Inferior parietal cortex (tissue), 1 donor: ENCODE data around the gene TIMELESS.
A peak's percentile ranks its signal among the peaks of the same experiment; 100 is the strongest.
"Not testable (repeated sequence)": the region's sequence is repeated elsewhere in the genome, so short reads cannot be mapped to it uniquely, and the experiment has no call there.

Experiments used
- DNase-seq: peaks from one replicate; pipeline ENCODE4 v3.0.0-alpha.2; 2016; ENCODE audit errors: extremely low spot score

The TIMELESS gene

GRCh38 chr12:56462565-56462964 is 13.3 kb upstream of the TIMELESS start:
- DNase-seq = no peak

DNA sequence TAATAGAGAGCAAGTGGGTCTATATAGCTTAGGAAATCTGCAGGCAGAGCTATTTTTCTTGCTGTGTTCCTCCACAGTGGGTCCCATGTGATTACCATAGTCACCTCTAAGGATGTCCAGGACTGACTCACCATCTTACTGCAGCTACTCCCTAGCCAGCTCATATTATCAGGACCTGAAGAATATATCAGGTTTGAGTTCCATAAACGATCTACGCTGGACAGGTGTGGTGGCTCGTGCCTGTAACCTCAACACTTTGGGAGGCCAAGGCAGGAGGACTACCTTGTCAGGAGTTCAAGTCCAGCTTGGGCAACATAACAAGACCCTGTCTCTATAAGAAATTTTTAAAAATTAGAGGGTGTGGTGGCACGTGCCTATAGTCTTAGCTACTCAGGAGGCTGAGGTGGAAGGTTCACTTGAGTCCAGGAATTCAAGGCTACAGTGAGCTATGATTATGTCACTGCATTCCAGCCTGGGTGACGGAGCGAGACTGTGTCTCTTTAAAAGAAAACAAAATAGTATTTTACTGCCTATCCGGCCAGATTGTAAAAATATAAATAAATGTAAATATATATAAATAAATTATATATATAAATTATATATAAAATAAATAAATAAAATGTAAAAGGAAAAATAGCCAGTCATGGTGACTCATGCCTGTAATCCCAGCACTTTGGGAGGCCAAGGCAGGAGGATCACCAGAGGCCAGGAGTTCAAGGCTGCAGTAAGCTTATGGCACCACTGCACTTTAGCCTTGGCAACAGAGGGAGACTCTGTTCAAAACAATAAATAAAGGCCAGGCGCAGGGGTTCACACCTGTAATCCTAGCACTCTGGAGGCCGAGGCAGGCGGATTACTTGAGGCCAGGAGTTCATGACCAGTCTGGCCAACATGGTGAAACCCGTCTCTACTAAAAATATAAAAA is 12.3 kb upstream of the TIMELESS start:
- no peak for DNase-seq

- no peak for DNase-seq
These were observed 8.6 kb upstream of the TIMELESS start for GRCh38 chr12:56457817-56458216.

GRCh38 chr12:56454557-56454956 is 5.3 kb upstream of the TIMELESS start, which contains the start of gene MIP:
TSS of gene MIP (minus strand) at chr12:56454657. CDS start at chr12:56454613, 44 bp downstream.
- DNase-seq = no peak

- DNase-seq = no peak
These were observed 1.9 kb upstream of the TIMELESS start for GRCh38 chr12:56451147-56451546.

- no peak for DNase-seq
These were observed 1.0 kb upstream of the TIMELESS start for GRCh38 chr12:56450241-56450640.

DNA sequence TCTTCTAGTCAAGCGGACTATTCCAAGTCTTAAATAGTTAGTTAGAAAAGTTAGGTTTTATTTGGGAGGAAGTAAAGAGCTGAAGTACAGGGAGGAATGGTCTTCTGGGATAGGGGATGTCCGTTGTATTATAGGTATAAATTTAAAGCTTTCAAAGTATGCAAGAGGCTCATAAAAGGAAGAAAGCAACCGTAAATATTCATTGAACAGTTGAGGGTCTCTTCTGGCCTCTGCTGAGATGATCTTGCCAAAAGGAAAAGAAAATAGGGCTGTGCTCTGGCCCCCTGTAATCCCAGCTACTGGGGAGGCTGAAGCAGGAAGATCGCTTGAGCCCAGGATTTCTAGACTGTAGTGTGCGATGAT is 377 bp upstream of the TIMELESS start:
- DNase-seq = no peak

DNA sequence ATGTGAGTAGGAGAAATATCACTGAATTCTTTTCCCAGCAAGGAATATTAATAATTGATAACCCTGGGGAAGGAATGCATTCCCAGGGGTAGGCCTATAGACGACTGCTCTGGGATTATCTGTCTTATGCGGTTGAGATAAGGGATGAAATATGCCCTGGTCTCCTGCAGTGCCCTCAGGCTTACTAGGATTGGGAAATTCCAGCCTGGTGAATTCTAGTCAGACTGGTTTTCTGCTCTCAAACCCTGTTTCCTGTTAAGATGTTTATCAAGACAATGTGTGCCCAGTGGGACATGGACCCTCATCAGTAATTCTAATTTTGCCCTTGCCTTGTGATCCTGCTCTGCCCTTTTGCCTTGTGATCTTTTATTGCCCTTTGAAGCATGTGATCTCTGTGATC is 6.0 kb downstream of the TIMELESS start:
- DNase-seq = not testable (repeated sequence)

GRCh38 chr12:56437430-56438176 is 11.6 kb downstream of the TIMELESS start:
- peak; percentile 5 for DNase-seq

GRCh38 chr12:56434828-56435227 is 14.4 kb downstream of the TIMELESS start:
- DNase-seq = no peak

- no peak for DNase-seq
These were observed 17.4 kb downstream of the TIMELESS start for GRCh38 chr12:56431850-56432249.

DNA sequence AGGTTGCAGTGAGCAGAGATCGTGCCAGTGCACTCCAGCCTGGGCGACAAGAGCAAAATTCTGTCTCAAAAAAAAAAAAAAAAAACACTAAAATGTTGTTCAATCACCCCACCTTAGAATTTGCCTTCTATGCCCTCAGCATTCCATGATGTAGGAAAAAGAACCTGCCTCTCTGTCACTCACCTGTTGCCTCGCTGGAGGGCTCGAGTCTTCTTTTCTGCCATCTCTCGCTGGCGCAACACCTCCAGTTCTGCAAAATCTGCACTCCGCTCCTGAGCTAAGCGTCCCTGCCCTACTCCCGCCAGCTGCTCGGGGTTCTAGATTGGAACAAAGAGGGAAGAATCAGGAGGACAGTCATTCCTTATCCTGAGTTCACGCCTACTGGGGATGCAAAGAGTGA is 17.9 kb downstream of the TIMELESS start:
- no peak for DNase-seq

DNA sequence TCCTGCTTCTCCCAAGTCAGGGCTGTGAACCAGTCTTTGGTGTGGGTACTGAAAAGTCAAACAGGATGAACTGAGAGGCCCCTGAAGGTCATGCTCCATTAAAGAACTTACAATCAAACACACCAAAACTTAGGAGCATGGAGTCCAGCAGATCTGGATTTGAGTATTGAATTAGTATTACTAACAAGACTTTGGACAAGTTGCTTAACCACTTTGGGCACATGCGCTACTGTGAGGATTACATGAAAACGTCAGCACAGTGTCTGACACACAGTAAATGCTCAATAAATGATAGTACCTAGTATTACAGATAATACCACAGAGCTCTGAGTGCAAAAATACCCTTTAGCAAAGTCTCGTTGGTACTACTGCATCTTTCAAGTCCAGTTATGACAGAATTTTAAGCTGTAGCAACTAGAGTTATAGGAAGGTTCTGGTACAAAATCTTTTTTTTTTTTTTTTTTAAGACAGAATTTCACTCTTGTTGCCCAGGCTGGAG is 23.2 kb downstream of the TIMELESS start:
- no peak for DNase-seq

DNA sequence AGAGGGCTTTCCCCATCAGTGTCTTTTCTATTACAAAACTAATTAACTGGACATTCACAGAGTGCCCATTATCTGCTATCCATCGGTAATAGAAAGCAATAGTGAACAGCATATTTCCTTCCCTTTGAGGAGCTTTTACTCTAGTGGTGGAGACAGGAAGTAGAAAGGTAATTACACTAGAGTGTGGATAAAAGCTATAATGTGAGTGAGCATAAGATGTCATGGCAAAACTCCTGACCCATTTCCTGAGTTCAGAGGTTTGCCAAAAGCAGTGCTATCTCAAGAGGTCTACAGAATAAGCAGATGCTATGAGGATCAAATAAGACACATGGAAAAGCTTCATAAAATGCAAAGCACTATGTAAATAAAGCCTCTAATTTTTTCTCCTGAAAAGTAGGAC is 24.0 kb downstream of the TIMELESS start:
- DNase-seq = no peak

DNA sequence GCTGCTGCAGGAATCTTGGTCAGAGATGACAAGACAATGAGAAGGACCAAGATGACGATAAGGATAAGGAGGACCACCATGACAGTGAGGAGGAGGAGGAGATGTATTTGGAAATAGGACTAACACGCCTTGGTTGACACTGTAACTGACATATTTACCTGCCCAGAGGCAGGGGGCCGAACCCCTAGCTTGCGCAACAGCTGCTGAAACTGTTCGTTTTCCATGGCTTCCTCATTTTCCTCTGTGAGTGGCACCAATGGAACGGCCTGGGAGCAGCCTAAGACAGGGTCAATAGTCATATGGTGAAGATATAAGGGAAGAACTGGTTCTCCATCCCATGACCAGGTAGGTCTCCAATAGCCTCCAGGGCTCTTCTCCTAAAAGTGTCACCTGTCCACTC is 28.8 kb downstream of the TIMELESS start:
- no peak for DNase-seq

GRCh38 chr12:56417739-56418138 is 31.5 kb downstream of the TIMELESS start:
- no peak for DNase-seq

GRCh38 chr12:56414401-56414800 is 34.8 kb downstream of the TIMELESS start:
- DNase-seq = no peak

- DNase-seq = no peak
These were observed 35.8 kb downstream of the TIMELESS start for GRCh38 chr12:56413392-56413791.

GRCh38 chr12:56411781-56412639 is 37.2 kb downstream of the TIMELESS start:
- no peak for DNase-seq

- no peak for DNase-seq
These were observed 38.5 kb downstream of the TIMELESS start for GRCh38 chr12:56410768-56411167.

- DNase-seq = no peak
These were observed 40.3 kb downstream of the TIMELESS start for GRCh38 chr12:56408799-56409417.
